ENCODE measurements around the gene VHLL. TPM values are rescaled to one million over a fixed set of nuclear protein-coding genes. Genes with fewer than 3 reads are reported as not detected.
A peak's percentile ranks its signal among the peaks of the same experiment; 100 is the strongest.

The VHLL gene
- total and polyA plus RNA-seq, 10 of the 15 experiments (the other 5 are each of a cell fraction or from before 2014, with no cell fraction given), result 0.23 TPM; not detected in 9

DNA sequence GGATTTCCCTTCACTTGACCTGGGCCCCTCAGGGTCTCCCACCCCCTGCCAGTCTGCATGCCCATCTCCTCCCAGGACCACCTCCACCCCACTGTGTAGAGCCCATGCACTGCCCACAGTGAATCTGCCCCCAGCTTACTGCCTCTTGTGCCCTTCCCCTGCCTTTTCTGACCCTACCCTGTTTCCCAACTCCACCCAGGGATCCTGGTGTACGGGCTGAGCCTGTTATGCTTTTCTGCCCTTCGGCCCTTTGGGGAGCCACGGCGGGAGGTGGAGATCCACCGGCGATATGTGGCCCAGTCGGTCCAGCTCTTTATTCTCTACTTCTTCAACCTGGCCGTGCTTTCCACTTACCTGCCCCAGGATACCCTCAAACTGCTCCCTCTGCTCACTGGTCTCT, 13.0 kb downstream of the VHLL start:
- H3K4me2 ChIP-seq (ENCODE audit: control insufficient read depth, insufficient read depth), result no peak overlapping the region
- 94% methylated on average over 8 of the region's 8 CpGs for WGBS (ENCODE audit: insufficient coverage, insufficient replicate concordance, low lambda C conversion rate, missing lambda C conversion rate)
- peaks cover 27% of the 10 kb centered on the region for H3K79me2 ChIP-seq (ENCODE audit: control insufficient read depth, insufficient read depth, low read length)
- no peak overlapping the region for H2AFZ ChIP-seq (ENCODE audit: control insufficient read depth, low read depth, low read length)
- H3K27me3 ChIP-seq (replicated peaks in 1 of 2; ENCODE audit: control insufficient read depth in 2 of 2, insufficient read depth in 2 of 2, low read length in 1 of 2), result no peaks in the 10 kb centered on the region
- H3K9ac ChIP-seq (ENCODE audit: control insufficient read depth, insufficient read depth, low read length), result no peak overlapping the region
- no peaks in the 10 kb centered on the region for H4K20me1 ChIP-seq (ENCODE audit: control insufficient read depth, insufficient read depth)
- peaks cover 7% of the 10 kb centered on the region; the same call in 1 of the 2 replicates for H3K4me1 ChIP-seq (ENCODE audit: control insufficient read depth, insufficient read depth, low read length)
- DNase-seq (ENCODE audit: low read depth, low spot score) (no peak), FAIRE-seq (no peak), ATAC-seq (no peak)
- intact Hi-C loops (cut with micrococcal nuclease; ENCODE audit: unreplicated experiment), result loop anchor here (10.0 kb wide), 1 partner anchor 191 kb away; no protein-coding TSS in a partner anchor
- no peak for TF ChIP-seq CHD1 (IDR thresholded peaks at IDR 0.05; ENCODE audit: low read depth, low read length)
- no peak for TF ChIP-seq TCF12 (IDR thresholded peaks at IDR 0.05; ENCODE audit: low read depth, low read length)
- TF ChIP-seq YY1 (IDR thresholded peaks at IDR 0.05; ENCODE audit: low read depth, low read length), result no peak
- TF ChIP-seq HDAC2 (IDR thresholded peaks at IDR 0.05), result no peak
- TF ChIP-seq ZBTB4 (CRISPR knock-in tag; IDR thresholded peaks at IDR 0.05), result no peak
- 0 out of 2 replicates have a peak, but pooled peaks have one; percentile 10 for TF ChIP-seq POLR2A (IDR thresholded peaks at IDR 0.05; ENCODE audit: low read depth, low read length)
- no peak for TF ChIP-seq IKZF1 (conservative IDR thresholded peaks at IDR 0.05)
- no peak for TF ChIP-seq MEF2B (IDR thresholded peaks at IDR 0.05; ENCODE audit: partially characterized antibody, poor library complexity, severe bottlenecking)
- ChIA-PET CTCF (interaction anchor here (1.2 kb wide), 1 partner anchor 26 kb away, joined by 4 read pairs; no protein-coding TSS in a partner anchor), POLR2A (interaction anchor here (0.6 kb wide), 1 partner anchor 27 kb away, joined by 5 read pairs; no protein-coding TSS in a partner anchor), SMC1A (ENCODE audit: uncharacterized antibody, unreplicated experiment) (no interaction called here), RAD21 (ENCODE audit: unreplicated experiment) (no interaction called here)
- in situ Hi-C loops (cut with MboI), result no loop called here
- peaks cover 0 to 7% of the 10 kb centered on the region in 2 experiments; a peak in 2 of 4 replicates for H3K36me3 ChIP-seq (ENCODE audit: control insufficient read depth in 2 of 2, insufficient read depth in 2 of 2, low read length in 1 of 2)
- no TSS peak for BruUV-seq (replicated peaks)
- no peak overlapping the region for H3K4me3 ChIP-seq
- no peak overlapping the region for H3K27ac ChIP-seq (ENCODE audit: control insufficient read depth, insufficient read depth)
- H3K9me3 ChIP-seq (replicated peaks; ENCODE audit: control insufficient read depth, insufficient read depth, low read length), result no peaks in the 10 kb centered on the region

Measured in GM12878 (cell line).